ENCODE results near the gene BCAR3. TPM values are rescaled to one million over a fixed set of nuclear protein-coding genes. Genes with fewer than 3 reads are reported as not detected.

The BCAR3 gene
- total RNA-seq, 1 donor from 2014 or later = 38.5 TPM

- Mint-ChIP-seq H3K4me1 (peaks cover 34% of the 10 kb centered on the region), H3K27me3 (ENCODE audit: low read depth) (no peaks in the 10 kb centered on the region), H3K4me3 (no peak overlapping the region), H3K27ac (ENCODE audit: unreplicated experiment) (no peak overlapping the region), H3K9me3 (no peaks in the 10 kb centered on the region), H3K36me3 (ENCODE audit: low read depth) (peaks cover 13% of the 10 kb centered on the region)
- TF ChIP-seq, protein P1, sequence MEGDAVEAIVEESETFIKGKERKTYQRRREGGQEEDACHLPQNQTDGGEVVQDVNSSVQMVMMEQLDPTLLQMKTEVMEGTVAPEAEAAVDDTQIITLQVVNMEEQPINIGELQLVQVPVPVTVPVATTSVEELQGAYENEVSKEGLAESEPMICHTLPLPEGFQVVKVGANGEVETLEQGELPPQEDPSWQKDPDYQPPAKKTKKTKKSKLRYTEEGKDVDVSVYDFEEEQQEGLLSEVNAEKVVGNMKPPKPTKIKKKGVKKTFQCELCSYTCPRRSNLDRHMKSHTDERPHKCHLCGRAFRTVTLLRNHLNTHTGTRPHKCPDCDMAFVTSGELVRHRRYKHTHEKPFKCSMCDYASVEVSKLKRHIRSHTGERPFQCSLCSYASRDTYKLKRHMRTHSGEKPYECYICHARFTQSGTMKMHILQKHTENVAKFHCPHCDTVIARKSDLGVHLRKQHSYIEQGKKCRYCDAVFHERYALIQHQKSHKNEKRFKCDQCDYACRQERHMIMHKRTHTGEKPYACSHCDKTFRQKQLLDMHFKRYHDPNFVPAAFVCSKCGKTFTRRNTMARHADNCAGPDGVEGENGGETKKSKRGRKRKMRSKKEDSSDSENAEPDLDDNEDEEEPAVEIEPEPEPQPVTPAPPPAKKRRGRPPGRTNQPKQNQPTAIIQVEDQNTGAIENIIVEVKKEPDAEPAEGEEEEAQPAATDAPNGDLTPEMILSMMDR (conservative IDR thresholded peaks at IDR 0.05) = no peak
- DNase-seq (ENCODE audit: low read depth, low spot score) = no peak
Observed at GRCh38 chr1:93577536-93578432, 103.9 kb downstream of the BCAR3 start.

GRCh38 chr1:93576746-93577145 is 104.9 kb downstream of the BCAR3 start:
- no peak for DNase-seq (ENCODE audit: low read depth, low spot score)
- Mint-ChIP-seq H3K27ac (ENCODE audit: unreplicated experiment) (peak overlapping the region; percentile 98), H3K36me3 (ENCODE audit: low read depth) (peaks cover 13% of the 10 kb centered on the region), H3K4me3 (peak overlapping the region; percentile 1), H3K9me3 (no peaks in the 10 kb centered on the region), H3K27me3 (ENCODE audit: low read depth) (no peaks in the 10 kb centered on the region), H3K4me1 (peaks cover 34% of the 10 kb centered on the region)
- TF ChIP-seq, protein P1 (conservative IDR thresholded peaks at IDR 0.05) = no peak

DNA sequence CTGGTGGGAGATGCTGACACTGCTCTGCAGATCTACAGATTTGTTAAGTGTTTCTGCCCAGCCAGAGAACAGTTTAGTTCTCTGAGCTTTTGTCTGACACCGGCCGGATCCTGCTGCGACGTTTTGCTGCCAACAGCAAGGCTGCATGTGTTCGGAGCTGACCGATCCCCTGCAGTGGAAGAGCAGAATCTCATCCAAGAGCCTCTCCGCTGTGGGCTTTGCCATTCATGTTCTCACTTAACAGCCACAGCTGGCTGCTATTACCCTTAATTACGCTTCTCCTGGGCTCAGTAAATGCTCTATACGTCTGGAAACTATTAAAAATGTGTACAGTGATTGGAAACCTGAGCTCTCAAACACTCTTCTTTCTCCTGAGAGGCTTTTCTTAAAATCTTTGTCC is 105.3 kb downstream of the BCAR3 start:
- Mint-ChIP-seq H3K27me3 (ENCODE audit: low read depth) (no peaks in the 10 kb centered on the region), H3K36me3 (ENCODE audit: low read depth) (peaks cover 13% of the 10 kb centered on the region), H3K9me3 (no peaks in the 10 kb centered on the region), H3K4me3 (peak overlapping the region; percentile 1), H3K4me1 (peaks cover 34% of the 10 kb centered on the region), H3K27ac (ENCODE audit: unreplicated experiment) (peak overlapping the region; percentile 98)
- DNase-seq (ENCODE audit: low read depth, low spot score) = no peak
- TF ChIP-seq, protein P1 (conservative IDR thresholded peaks at IDR 0.05) = no peak

GRCh38 chr1:93575621-93576284 is 105.9 kb downstream of the BCAR3 start:
- peaks cover 13% of the 10 kb centered on the region for H3K36me3 Mint-ChIP-seq (ENCODE audit: low read depth)
- TF ChIP-seq, protein P1 (conservative IDR thresholded peaks at IDR 0.05) = no peak
- H3K27me3 Mint-ChIP-seq (ENCODE audit: low read depth) = no peaks in the 10 kb centered on the region
- peak overlapping the region; percentile 98 for H3K27ac Mint-ChIP-seq (ENCODE audit: unreplicated experiment)
- peaks cover 34% of the 10 kb centered on the region for H3K4me1 Mint-ChIP-seq
- no peaks in the 10 kb centered on the region for H3K9me3 Mint-ChIP-seq
- H3K4me3 Mint-ChIP-seq = peak overlapping the region; percentile 56
- no peak for DNase-seq (ENCODE audit: low read depth, low spot score)

DNA sequence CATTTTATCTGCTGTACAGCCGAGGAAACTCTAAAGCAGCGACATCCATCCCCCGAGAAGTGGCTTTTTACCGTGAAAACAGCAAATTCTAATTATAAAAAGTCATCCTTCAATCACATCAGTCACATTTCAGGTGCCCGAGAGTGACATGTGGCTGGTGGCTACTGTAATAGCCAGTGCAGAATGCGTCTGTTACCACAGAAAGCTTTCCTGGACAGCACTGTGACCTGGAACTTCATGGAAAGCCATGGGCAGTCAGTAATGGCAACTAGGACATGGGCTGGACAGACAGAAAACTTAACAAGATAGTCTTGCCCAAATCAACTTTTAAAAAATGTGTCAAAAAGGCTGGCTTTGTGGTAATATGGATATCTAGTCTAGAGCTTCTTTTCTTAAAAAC is 106.6 kb downstream of the BCAR3 start:
- H3K4me1 Mint-ChIP-seq = peaks cover 34% of the 10 kb centered on the region
- no peak for DNase-seq (ENCODE audit: low read depth, low spot score)
- peak overlapping the region; percentile 56 for H3K4me3 Mint-ChIP-seq
- H3K27ac Mint-ChIP-seq (ENCODE audit: unreplicated experiment) = no peak overlapping the region
- no peaks in the 10 kb centered on the region for H3K27me3 Mint-ChIP-seq (ENCODE audit: low read depth)
- TF ChIP-seq, protein P1 (conservative IDR thresholded peaks at IDR 0.05) = no peak
- no peaks in the 10 kb centered on the region for H3K9me3 Mint-ChIP-seq
- H3K36me3 Mint-ChIP-seq (ENCODE audit: low read depth) = peaks cover 19% of the 10 kb centered on the region

Measured in neural crest cell (in vitro differentiated cells).